ENCODE measurements around the gene KANSL2.
"Not testable (repeated sequence)": the region's sequence is repeated elsewhere in the genome, so short reads cannot be mapped to it uniquely, and the experiment has no call there.

Gene KANSL2

GRCh38 chr12:48682927-48683326 is 889 bp upstream of the KANSL2 start:
- no peak for DNase-seq

DNA sequence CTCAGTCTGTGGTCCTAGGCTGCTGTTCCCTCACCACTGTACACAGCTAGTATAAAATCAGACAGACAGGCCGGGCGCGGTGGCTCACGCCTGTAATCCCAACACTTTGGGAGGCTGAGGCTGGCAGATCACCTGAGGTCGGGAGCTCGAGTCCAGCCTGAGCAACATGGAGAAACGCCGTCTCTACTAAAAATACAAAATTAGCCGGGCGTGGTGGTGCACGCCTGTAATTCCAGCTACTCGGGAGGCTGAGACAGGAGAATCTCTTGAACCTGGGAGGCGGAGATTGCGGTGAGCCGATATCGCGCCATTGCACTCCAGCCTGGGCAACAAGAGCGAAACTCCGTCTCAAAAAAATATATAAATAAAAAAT is 481 bp upstream of the KANSL2 start:
- not testable (repeated sequence) for DNase-seq

GRCh38 chr12:48681399-48681709 is 684 bp downstream of the KANSL2 start:
- DNase-seq, result no peak

GRCh38 chr12:48680861-48681260 is 1.2 kb downstream of the KANSL2 start:
- DNase-seq, result no peak

DNA sequence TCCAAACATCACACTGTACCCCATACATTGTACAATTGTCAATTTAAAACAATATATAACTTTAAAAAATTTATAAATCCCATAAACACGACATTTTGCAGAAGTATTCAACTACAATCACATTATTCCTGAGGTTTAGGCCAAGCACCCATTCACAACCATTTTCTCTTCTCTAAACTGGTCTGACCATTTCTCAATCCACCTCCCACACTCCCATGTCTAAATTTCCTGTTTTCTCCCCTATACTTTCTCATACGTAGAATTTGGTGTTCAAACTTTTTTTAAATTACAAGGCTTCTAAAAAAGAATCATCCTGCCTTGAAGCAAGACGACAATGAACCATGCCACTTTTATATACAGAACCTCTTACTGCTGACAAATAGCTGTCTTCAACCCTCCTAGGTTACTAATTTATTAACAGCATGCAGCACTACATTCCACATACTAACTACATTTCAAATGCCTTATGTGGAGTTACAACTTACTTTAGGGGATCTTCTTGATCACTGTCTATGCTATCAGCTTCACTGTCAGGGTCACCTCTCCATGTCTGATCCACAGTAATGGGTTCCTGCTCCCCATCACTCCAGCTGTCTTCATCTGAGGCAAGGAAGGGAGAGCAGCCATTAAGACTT is 3.4 kb downstream of the KANSL2 start:
- no peak for DNase-seq

- no peak for DNase-seq
These were observed 10.7 kb downstream of the KANSL2 start for GRCh38 chr12:48671231-48671856.

DNA sequence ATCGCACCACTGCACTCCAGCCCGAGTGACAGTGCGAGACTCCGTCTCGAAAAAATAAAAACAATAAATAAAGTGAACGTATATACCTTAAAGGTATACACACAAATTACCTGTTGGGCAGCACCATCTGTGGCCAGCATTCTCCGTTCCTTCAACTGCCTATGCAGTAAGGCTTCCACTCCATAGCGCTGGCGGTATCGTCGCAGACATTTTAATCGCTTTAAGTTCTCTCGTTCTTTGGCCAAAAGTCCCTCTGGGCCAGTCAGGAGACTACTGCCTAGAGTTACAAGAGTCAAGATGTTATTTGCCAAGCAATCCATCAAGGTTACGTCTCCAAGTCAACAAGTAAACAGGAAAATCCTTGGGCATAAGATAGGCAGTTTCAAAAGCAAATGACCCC is 13.0 kb downstream of the KANSL2 start:
- DNase-seq, result no peak

DNA sequence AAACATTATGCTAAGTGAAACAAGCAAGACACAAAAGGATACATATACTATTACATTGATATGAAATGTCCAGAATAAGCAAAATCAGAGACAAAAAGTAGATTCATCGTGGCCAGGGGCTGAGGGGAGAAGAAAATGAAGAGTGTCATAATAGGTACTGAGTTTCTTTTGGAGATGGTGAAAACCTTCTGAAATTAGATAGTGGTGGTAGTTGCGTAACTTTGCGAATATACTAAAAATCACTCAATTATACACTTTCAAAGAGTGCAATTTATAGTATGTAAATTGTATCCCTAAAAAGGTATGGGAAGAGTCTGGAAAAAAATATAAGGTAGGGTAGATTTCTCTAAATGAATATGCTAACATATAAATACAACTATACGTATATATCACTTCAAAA is 22.2 kb downstream of the KANSL2 start:
- DNase-seq, result no peak

- DNase-seq, result no peak
These were observed 30.4 kb downstream of the KANSL2 start for GRCh38 chr12:48651681-48652080.

GRCh38 chr12:48645354-48645753 is 36.7 kb downstream of the KANSL2 start:
- not testable (repeated sequence) for DNase-seq

GRCh38 chr12:48643011-48643410 is 39.0 kb downstream of the KANSL2 start:
- no peak for DNase-seq

GRCh38 chr12:48641752-48642555 is 40.1 kb downstream of the KANSL2 start:
- DNase-seq, result not testable (repeated sequence)

- no peak for DNase-seq
These were observed 41.2 kb downstream of the KANSL2 start for GRCh38 chr12:48640854-48641253.

GRCh38 chr12:48640428-48640827 is 41.6 kb downstream of the KANSL2 start:
- DNase-seq, result no peak

DNA sequence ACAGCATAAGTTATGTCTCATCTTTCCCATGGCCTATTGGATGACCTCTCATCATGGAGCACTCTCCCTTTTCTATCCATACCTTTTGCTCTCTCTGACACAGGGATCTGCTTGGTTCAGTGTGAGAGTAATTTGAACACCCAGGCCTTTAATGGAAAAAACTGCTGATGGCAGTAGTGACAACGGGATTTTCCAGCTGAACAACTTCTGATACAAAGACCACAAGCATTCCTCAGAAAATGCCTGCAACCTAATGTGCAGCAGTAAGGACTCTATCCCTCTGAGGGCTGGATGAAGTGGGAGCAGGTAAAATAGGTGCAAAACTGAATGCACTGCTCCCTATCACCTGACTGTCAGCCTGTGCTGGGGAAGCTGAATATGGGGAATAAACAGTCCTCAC is 51.0 kb downstream of the KANSL2 start:
- no peak for DNase-seq

DNA sequence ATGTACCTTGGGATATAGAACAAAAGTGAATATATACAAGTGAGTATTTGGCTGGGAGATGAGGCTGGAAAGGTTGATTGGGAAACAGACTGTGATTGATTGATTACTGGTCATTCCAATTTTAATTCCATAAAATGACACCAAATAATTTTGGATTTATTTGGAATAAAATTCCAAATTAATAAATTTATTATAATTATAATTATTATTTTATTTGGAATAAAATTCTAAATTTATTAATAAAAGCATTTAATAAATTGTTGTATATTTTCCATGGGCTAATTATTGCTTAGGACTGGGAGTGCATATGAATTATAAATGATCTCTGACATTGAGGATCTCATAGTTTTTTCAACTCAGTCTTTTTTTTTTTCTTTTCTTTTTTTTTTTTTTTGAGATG is 51.7 kb downstream of the KANSL2 start:
- DNase-seq, result no peak

DNA sequence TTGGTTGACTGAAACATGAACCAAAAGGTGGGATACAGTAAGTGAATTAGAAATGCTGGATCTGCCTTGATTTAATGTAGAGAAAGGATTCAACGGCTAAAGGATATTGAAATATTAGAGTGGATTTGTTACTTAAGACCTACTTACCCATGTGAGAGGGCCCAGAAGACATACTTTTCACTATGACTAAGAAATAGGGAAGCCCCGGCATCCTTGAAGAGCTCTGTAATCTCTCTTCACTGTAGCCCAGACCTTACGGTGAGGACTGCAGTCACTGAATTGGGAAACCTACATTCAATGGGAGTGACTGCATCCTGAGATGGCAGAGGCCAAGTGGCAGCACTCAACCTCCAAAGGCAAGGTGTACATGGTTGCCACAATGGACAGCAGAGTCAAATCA is 52.5 kb downstream of the KANSL2 start:
- no peak for DNase-seq

- DNase-seq, result no peak
These were observed 54.5 kb downstream of the KANSL2 start for GRCh38 chr12:48627556-48627955.

GRCh38 chr12:48622997-48623396 is 59.0 kb downstream of the KANSL2 start:
- not testable (repeated sequence) for DNase-seq

DNA sequence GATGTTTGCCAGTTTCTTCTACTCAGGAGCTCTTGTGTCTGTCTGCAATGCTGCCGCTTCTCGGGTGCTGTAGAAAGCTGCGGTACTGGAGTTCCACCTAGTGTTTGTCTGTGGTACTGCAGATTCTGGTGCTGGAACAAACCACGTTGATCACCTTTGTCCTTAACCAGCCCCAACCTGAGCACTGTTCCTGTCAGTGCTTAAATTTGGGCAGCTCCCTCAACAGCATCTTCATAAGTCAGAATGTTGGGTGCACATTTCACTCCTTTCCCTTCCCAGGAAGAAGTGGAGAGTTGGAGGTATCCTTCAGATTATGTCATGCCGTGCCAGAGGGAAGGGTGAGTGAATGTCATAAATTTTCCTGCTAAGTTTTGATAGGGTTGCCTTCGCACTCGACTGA is 63.5 kb downstream of the KANSL2 start:
- peak; percentile 78 to 83 for DNase-seq

GRCh38 chr12:48615681-48616080 is 66.4 kb downstream of the KANSL2 start:
- DNase-seq, result no peak

GRCh38 chr12:48613321-48613720 is 68.7 kb downstream of the KANSL2 start:
- no peak for DNase-seq

Data from activated T-cell treated with anti-CD3 and anti-CD28 coated beads, Interleukin-2, amount 50 U/mL, for 48 hours (primary cell).